ENCODE data around the gene PIP5K1B.

PIP5K1B gene

DNA sequence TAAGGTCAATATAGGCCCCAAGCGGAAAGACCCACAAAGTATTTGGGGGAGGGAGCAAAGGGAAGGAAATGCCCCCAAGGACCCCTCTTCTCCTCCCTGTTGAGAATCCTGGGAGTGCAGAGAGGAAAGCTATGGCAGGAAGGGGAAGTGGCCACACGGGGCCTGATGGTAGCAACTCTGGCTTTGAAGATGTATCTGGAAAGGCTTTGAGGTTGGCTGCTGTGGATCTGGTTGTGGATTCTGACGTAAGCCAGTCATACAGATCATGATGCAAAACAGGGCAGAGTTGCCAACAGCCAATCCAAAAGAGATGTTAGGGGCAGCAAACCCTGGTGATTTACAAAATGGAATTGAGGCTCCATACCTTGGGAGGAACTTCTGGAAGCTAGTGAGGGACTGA is 200.1 kb downstream of the PIP5K1B start:
- DNase-seq (ENCODE audit: low read depth, low spot score): no peak

GRCh38 chr9:68907910-68908309 is 202.9 kb downstream of the PIP5K1B start:
- no peak for DNase-seq (ENCODE audit: low read depth, low spot score)

DNA sequence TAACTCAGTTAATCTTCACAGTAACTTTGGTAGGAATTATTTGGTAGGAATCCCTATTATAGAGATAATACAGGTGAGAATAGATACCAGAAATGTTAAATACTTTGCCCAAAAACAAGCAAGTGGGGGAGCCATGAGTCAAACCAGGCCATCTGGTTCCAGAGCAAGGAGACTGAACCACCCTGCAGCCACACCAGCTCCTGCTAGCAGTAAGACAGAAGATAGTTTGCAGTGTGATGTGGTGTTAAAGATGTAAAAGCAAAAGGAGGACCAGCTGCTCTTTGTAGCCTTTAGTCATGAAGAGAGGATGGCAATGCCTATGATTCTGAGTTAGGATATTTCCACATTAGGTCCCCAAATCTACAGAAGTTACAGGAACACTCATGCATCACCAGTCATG is 207.5 kb downstream of the PIP5K1B start:
- DNase-seq (ENCODE audit: low read depth, low spot score): no peak

- DNase-seq (ENCODE audit: low read depth, low spot score): no peak
Observed at GRCh38 chr9:68913054-68913453, 208.0 kb downstream of the PIP5K1B start.

- DNase-seq (ENCODE audit: low read depth, low spot score): no peak
Observed at GRCh38 chr9:68914751-68915150, 209.7 kb downstream of the PIP5K1B start.

- no peak for DNase-seq (ENCODE audit: low read depth, low spot score)
Observed at GRCh38 chr9:68919661-68920060, 214.6 kb downstream of the PIP5K1B start.

GRCh38 chr9:68920921-68921320 is 215.9 kb downstream of the PIP5K1B start:
- DNase-seq (ENCODE audit: low read depth, low spot score): no peak

DNA sequence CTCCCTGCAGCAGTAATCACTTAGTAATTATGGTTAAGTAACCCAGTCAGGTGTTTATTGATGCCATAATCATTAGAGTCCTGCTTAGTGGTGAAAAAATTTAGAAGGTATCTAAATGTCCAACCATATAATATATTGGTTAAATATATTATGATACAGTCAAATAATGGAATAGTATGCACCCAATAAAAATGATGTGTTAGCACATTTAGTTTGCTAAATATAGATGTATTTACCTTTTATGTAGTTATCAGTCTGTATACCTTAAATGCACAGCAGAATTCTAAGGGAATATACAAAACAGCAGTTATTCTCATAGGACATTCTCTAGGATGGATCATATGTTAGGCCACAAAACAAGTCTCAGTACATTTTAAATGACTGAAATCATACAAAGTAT is 218.4 kb downstream of the PIP5K1B start:
- no peak for DNase-seq (ENCODE audit: low read depth, low spot score)

GRCh38 chr9:68925175-68925574 is 220.1 kb downstream of the PIP5K1B start:
- no peak for DNase-seq (ENCODE audit: low read depth, low spot score)

GRCh38 chr9:68927165-68927564 is 222.1 kb downstream of the PIP5K1B start:
- no peak for DNase-seq (ENCODE audit: low read depth, low spot score)

DNA sequence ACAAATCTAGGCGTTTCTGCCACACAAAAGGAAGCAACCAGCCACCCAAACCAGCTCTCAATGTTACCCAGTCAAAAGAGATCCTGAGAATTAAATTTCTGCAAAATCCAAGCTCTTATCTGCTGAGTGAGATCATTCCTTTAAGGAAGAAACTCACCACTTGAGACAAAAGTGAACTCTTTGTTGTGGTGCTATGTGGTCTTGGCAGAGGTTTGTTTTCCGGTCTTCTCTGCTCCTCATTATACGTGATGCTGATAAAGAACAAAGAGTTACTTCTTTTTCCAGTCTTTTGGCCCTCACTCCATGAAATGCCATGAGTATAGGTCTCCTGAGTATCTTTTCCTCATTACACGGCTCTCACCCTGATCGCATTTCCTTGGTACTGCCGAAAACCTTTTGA is 226.8 kb downstream of the PIP5K1B start:
- DNase-seq (ENCODE audit: low read depth, low spot score): no peak

- DNase-seq (ENCODE audit: low read depth, low spot score): no peak
Observed at GRCh38 chr9:68932458-68932857, 227.4 kb downstream of the PIP5K1B start.

DNA sequence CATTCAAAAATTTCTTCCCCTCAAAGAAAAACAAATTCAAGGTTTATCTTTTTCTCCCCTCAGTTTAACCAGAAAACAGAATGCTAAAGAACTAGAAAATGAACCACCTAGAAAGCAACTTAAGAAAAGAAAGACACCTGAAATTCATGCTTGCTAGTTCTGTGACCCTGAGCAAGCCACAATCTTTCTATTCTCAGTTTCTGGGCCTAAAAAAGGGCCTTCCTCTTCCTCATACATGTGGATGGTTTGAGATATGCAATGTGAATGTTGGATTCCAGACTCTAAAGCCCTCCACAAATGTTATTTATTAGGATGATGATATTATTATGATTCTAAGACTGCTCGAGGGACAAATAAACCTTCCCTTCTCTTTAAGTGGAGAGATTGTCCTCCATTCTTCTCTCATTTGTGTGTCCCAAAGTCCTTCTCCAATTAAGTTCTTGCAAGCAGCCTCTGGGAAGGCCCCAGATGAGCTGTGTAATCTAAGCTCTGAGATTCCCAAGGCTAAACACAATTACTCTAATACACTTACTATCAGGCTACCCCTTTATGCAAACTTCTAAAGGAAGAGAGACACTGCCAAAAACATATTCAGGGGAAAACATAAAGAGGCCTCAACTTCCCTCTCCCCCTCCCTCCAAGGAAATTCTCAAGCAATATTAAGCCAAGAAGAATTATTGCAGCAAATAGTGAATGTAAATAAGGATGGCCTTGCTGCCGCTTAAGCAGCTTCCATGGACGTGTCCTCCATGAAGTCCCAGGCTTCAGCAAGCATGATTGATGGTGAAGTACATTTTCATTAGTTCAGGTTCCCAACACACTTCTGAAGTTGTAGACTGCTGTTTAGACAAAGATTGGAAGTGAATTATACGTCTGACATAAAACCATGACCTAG is 228.6 kb downstream of the PIP5K1B start:
- no peak for DNase-seq (ENCODE audit: low read depth, low spot score)

GRCh38 chr9:68934329-68934644 is 229.2 kb downstream of the PIP5K1B start:
- no peak for DNase-seq (ENCODE audit: low read depth, low spot score)

DNA sequence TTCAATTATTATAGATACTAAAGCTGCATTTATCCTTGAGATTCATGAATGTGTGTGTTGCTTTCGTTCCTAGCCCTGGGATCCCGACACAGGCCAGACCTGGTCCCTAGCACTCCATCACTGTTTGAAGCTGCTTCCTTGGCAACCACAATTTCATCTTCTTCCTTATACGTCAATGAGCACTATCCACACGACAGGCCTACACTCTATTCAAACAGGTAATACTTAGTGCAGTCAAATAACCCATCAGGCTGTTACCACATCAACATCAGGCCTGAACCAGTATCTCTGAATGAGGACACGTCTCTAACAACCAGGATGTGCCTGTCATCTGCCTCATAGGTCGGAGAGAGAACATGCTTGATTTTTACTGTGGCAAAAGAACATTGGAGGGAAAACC is 235.5 kb downstream of the PIP5K1B start:
- no peak for DNase-seq (ENCODE audit: low read depth, low spot score)

DNA sequence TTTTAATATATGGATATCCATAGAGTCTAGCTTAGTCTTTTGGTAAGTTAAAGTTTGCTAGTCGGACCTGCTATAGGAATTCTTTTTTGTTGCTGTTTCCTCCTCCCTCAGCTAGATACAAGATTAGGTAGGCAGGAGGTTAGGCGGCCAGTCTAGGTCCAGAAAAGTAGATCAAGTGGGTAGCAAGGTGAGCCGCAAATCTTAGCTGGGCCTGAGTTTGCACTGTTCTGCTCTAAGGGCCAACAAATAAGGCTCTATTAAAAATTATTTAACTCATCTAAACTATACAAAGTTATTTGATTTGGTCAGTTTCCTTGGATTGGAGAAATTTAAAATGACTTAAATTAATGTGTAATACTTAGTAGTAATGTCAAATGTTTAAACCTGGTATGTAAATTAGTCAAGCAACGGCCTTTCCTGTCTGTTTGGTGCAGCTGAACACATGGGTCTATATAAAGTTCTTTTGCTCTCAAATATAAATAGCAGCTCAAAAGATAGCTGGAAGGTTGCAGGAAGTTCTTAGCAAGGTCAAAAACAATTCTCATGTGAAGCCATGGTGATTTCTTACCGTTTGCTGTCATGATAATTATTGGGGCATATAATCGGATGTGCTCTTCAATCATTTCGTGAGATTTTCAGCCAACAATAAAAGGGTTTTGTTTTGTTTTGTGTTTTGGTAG is 236.9 kb downstream of the PIP5K1B start:
- no peak for DNase-seq (ENCODE audit: low read depth, low spot score)

- DNase-seq (ENCODE audit: low read depth, low spot score): no peak
Observed at GRCh38 chr9:68942790-68943189, 237.8 kb downstream of the PIP5K1B start.

- no peak for DNase-seq (ENCODE audit: low read depth, low spot score)
Observed at GRCh38 chr9:68947015-68947414, 242.0 kb downstream of the PIP5K1B start.

- no peak for DNase-seq (ENCODE audit: low read depth, low spot score)
Observed at GRCh38 chr9:68947842-68948569, 243.0 kb downstream of the PIP5K1B start.

- no peak for DNase-seq (ENCODE audit: low read depth, low spot score)
Observed at GRCh38 chr9:68949271-68950000, 244.4 kb downstream of the PIP5K1B start.

- no peak for DNase-seq (ENCODE audit: low read depth, low spot score)
Observed at GRCh38 chr9:68950188-68950587, 245.1 kb downstream of the PIP5K1B start.

DNA sequence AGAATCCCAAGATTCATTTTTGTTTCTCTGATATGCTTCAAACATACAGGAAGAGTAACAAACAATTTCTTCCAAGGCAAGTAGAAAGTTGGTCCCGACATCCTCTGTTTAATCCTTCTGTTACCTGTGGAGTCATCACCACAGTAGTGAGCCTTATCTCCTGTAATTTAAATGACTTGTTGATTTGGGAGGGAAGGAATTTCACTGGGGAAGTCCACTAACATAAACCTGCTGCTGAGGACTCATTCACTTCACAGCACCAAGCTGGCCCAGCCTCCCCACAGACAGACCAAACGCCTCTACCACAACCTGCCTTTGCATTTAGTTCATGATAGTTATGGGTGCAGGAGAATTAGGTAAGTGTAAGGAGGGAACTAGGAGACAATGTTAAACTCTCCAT is 245.6 kb downstream of the PIP5K1B start:
- DNase-seq (ENCODE audit: low read depth, low spot score): no peak
